CD4-positive, alpha-beta T cell (primary cell): ENCODE data around the gene BABAM2. TPM values are rescaled to one million over a fixed set of nuclear protein-coding genes. Genes with fewer than 3 reads are reported as not detected.

Source experiments
- ATAC-seq: fragments of 200-7000 bp; cut with Tn5 transposase; one replicate; pipeline ENCODE4 v1.10.0; 2022; ENCODE audit warnings: mild to moderate bottlenecking; ENCODE audit not compliant: poor library complexity
- CTCF ChIA-PET: fragments of 350-600 bp; sonication (Branson Sonifier 250); formaldehyde crosslinking; loops from one replicate; lab custom pipeline; 2021; ENCODE audit warnings: antibody characterized with exemption, inconsistent platforms; lab: Charles Lee
- POLR2A ChIA-PET: fragments of 350-600 bp; sonication (Branson Sonifier 250); formaldehyde crosslinking; loops from one replicate; lab custom pipeline; 2021; ENCODE audit warnings: antibody characterized with exemption, inconsistent platforms; lab: Charles Lee
- DNase-seq, 14 experiments: peaks; one replicate each; pipeline ENCODE4 v3.0.0-alpha.2; 2013 to 2020; ENCODE audit warnings: mixed read lengths in 2 of 14
- H3K27ac ChIP-seq, 2 donors: one replicate each; pipeline versions ENCODE4 v1.5.1 to v1.7.0; 2013; ENCODE audit warnings: low read length in 2 of 2, low read depth in 1 of 2, mild to moderate bottlenecking in 1 of 2
- H3K27me3 ChIP-seq, 2 experiments: 1 replicate in 1 of 2; 2 replicates in 1 of 2; pipeline versions ENCODE4 v1.6.1 to v1.7.0; 2013; ENCODE audit warnings: low read length in 2 of 2, control low read depth in 1 of 2, mild to moderate bottlenecking in 1 of 2, moderate library complexity in 1 of 2; ENCODE audit not compliant: insufficient read depth in 2 of 2, control insufficient read depth in 1 of 2
- H3K36me3 ChIP-seq: one replicate; pipeline ENCODE4 v1.6.1; 2013; ENCODE audit warnings: low read length, control low read depth; ENCODE audit not compliant: insufficient read depth
- H3K4me1 ChIP-seq: one replicate; pipeline ENCODE4 v1.6.1; 2013; ENCODE audit warnings: low read length, control low read depth; ENCODE audit not compliant: insufficient read depth
- H3K4me3 ChIP-seq: one replicate; pipeline ENCODE4 v1.5.1; 2013; ENCODE audit warnings: mild to moderate bottlenecking, low read length, moderate library complexity
- H3K9me3 ChIP-seq, 2 experiments: 1 replicate in 1 of 2; 2 replicates in 1 of 2; pipeline versions ENCODE4 v1.6.1 to v1.7.0; 2013; ENCODE audit warnings: low read length in 2 of 2, mild to moderate bottlenecking in 2 of 2, control low read depth in 1 of 2, moderate library complexity in 1 of 2; ENCODE audit not compliant: control insufficient read depth in 1 of 2, insufficient read depth in 1 of 2
- H3K27ac Mint-ChIP-seq: one replicate; pipeline ENCODE4 v1.8.0; 2020; ENCODE audit warnings: mixed read lengths
- H3K27me3 Mint-ChIP-seq: one replicate; pipeline ENCODE4 v1.8.0; 2021; ENCODE audit warnings: mixed read lengths
- H3K36me3 Mint-ChIP-seq: one replicate; pipeline ENCODE4 v1.8.0; 2021; ENCODE audit warnings: low read depth, mixed read lengths
- H3K4me1 Mint-ChIP-seq: one replicate; pipeline ENCODE4 v1.8.0; 2021; ENCODE audit warnings: low read depth, mixed read lengths
- H3K4me3 Mint-ChIP-seq: one replicate; pipeline ENCODE4 v1.8.0; 2020; ENCODE audit warnings: mild to moderate bottlenecking, mixed read lengths
- H3K9me3 Mint-ChIP-seq: one replicate; pipeline ENCODE4 v1.8.0; 2020; ENCODE audit warnings: mixed read lengths
- intact Hi-C, 2 experiments: fragments of 100-400 bp; cut with DNase I in 1 of 2; cut with micrococcal nuclease in 1 of 2; formaldehyde crosslinking; loops; one replicate each; pipeline versions ENCODE4 v1.15.1 to v1.9.0; 2023 to 2025; cut with DNase I, micrococcal nuclease
- total RNA-seq, 174 experiments: library from RNA in 2 of 174; stranded (reverse) in 2 of 174; gene quantifications; one replicate each; pipeline ENCODE4 v1.2.3 and lab custom pipeline; 2021 to 2026
- TF ChIP-seq, protein P1 (sequence below): fragments of 200-600 bp; IDR thresholded peaks from one replicate; pipeline ENCODE4 v1.8.0; 2022; ENCODE audit warnings: antibody characterized with exemption, mild to moderate bottlenecking

The BABAM2 gene
- total RNA-seq, 2 experiments from 2014 or later, result 29.2 to 32.8 TPM

DNA sequence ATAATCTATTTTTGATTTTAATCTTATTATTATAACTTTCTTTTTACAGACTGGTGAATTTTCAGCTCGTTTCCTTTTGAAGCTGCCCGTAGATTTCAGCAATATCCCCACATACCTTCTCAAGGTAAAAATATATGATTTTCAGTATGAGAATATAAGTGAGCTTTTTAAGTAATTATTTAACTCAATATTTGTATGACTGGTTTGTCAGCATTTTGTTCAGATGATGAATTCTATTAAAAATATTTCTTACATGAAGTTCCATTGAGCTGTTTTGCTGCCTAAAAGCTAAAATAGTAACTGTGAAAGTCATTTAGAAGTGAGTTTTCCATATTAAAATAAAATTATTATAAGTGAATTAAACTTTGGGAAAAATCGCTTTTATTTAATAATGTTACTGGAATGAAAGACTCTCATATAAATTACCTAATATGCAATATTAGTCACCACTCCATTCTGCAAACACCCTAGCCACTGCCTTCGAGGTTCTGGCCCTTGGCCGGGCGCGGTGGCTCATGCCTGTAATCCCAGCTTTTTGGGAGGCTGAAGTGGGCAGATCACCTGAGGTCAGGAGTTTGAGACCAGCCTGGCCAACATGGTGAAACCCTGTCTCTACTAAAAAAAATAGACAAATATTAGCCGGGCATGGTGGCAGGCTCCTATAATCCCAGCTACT lies 155.3 kb downstream of the BABAM2 start:
- ATAC-seq, result no peak
- H3K9me3 ChIP-seq, result no peaks in the 10 kb centered on the region
- POLR2A ChIA-PET, result no interaction called here
- H3K36me3 Mint-ChIP-seq, result peaks cover 43% of the 10 kb centered on the region
- CTCF ChIA-PET, result no interaction called here
- no peak overlapping the region for H3K27ac ChIP-seq
- H3K27me3 ChIP-seq, result no peaks in the 10 kb centered on the region
- no peaks in the 10 kb centered on the region for H3K27me3 Mint-ChIP-seq
- no peaks in the 10 kb centered on the region for H3K36me3 ChIP-seq
- no peak overlapping the region for H3K4me3 Mint-ChIP-seq
- no peak overlapping the region for H3K4me3 ChIP-seq
- intact Hi-C loops, result no loop called here
- no peak for DNase-seq
- H3K9me3 Mint-ChIP-seq, result no peaks in the 10 kb centered on the region
- H3K27ac Mint-ChIP-seq, result no peak overlapping the region
- H3K4me1 ChIP-seq, result no peaks in the 10 kb centered on the region
- no peaks in the 10 kb centered on the region for H3K4me1 Mint-ChIP-seq
- TF ChIP-seq, protein P1, sequence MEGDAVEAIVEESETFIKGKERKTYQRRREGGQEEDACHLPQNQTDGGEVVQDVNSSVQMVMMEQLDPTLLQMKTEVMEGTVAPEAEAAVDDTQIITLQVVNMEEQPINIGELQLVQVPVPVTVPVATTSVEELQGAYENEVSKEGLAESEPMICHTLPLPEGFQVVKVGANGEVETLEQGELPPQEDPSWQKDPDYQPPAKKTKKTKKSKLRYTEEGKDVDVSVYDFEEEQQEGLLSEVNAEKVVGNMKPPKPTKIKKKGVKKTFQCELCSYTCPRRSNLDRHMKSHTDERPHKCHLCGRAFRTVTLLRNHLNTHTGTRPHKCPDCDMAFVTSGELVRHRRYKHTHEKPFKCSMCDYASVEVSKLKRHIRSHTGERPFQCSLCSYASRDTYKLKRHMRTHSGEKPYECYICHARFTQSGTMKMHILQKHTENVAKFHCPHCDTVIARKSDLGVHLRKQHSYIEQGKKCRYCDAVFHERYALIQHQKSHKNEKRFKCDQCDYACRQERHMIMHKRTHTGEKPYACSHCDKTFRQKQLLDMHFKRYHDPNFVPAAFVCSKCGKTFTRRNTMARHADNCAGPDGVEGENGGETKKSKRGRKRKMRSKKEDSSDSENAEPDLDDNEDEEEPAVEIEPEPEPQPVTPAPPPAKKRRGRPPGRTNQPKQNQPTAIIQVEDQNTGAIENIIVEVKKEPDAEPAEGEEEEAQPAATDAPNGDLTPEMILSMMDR, result no peak

DNA sequence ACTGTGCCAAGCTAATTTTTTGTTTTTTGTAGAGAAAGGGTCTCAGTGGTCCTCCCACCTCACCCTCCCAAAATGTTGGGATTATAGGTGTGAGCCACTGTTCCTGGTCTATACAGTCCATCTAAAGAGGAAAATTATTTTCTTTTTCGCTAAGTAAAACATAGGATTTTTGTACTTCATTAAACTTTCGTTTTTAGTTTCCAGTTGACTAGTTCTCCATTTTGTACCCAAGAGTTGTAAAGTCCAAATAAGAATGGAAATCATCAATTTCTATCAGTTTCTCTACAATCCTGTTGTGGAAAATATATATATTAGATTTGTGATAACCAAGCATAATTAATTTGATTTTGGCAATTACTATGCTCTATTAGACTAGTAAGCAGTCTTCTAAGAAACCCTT lies 156.4 kb downstream of the BABAM2 start:
- POLR2A ChIA-PET, result no interaction called here
- peaks cover 47% of the 10 kb centered on the region for H3K36me3 Mint-ChIP-seq
- no peak overlapping the region for H3K4me3 Mint-ChIP-seq
- intact Hi-C loops, result no loop called here
- no peak for DNase-seq
- H3K4me1 Mint-ChIP-seq, result no peaks in the 10 kb centered on the region
- Histone ChIP-seq H3K4me1 (no peaks in the 10 kb centered on the region), H3K4me3 (no peak overlapping the region), H3K27ac (no peak overlapping the region), H3K36me3 (no peaks in the 10 kb centered on the region), H3K9me3 (no peaks in the 10 kb centered on the region), H3K27me3 (no peaks in the 10 kb centered on the region)
- ATAC-seq, result no peak
- no peak overlapping the region for H3K27ac Mint-ChIP-seq
- no peaks in the 10 kb centered on the region for H3K9me3 Mint-ChIP-seq
- TF ChIP-seq, protein P1, result no peak
- CTCF ChIA-PET, result no interaction called here
- no peaks in the 10 kb centered on the region for H3K27me3 Mint-ChIP-seq

DNA sequence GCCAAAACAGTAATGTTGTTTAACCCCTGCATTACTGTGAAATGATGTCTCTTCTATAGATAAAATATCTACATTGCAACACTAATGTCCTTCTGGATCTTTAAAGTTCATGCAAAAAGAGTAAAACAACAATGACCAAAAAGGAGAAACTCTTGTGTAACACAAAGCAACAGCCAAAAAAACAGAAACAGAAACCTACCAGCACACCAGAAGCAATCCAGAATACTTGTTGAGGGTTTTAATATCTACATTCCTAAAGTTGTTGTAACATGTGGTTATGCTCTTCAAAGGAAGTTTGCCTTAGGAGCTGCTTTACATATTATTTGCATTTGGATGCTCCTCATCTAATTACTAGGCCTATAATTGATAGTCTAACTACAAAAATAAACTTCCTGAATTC lies 157.2 kb downstream of the BABAM2 start:
- Mint-ChIP-seq H3K4me3 (no peak overlapping the region), H3K4me1 (no peaks in the 10 kb centered on the region), H3K36me3 (peaks cover 46% of the 10 kb centered on the region), H3K9me3 (no peaks in the 10 kb centered on the region), H3K27me3 (no peaks in the 10 kb centered on the region), H3K27ac (no peak overlapping the region)
- ChIA-PET CTCF (no interaction called here), POLR2A (no interaction called here)
- intact Hi-C loops, result no loop called here
- TF ChIP-seq, protein P1, result no peak
- Histone ChIP-seq H3K9me3 (no peaks in the 10 kb centered on the region), H3K27me3 (no peaks in the 10 kb centered on the region), H3K27ac (no peak overlapping the region), H3K4me3 (no peak overlapping the region), H3K36me3 (no peaks in the 10 kb centered on the region), H3K4me1 (no peaks in the 10 kb centered on the region)
- ATAC-seq (no peak), DNase-seq (peak in 1 of 14 experiments; percentile 2)
